GM12864 (cell line): ENCODE results near the gene BAD.

ENCODE experiments used
- DNase-seq: peaks from one replicate; pipeline ENCODE4 v3.0.0-alpha.2; 2011; ENCODE audit warnings: low read depth
- H3K4me3 ChIP-seq: 2 replicates; pipeline ENCODE4 v1.5.1; 2011; ENCODE audit warnings: mild to moderate bottlenecking, low read depth, low read length, control low read depth
- TF ChIP-seq, protein P1 (sequence below): IDR thresholded peaks from 2 replicates; pipeline ENCODE4 v1.5.1; 2011; ENCODE audit warnings: low read depth, mild to moderate bottlenecking, moderate library complexity, low read length, control low read depth, inconsistent platforms; ENCODE audit errors: missing control alignments

Gene BAD

DNA sequence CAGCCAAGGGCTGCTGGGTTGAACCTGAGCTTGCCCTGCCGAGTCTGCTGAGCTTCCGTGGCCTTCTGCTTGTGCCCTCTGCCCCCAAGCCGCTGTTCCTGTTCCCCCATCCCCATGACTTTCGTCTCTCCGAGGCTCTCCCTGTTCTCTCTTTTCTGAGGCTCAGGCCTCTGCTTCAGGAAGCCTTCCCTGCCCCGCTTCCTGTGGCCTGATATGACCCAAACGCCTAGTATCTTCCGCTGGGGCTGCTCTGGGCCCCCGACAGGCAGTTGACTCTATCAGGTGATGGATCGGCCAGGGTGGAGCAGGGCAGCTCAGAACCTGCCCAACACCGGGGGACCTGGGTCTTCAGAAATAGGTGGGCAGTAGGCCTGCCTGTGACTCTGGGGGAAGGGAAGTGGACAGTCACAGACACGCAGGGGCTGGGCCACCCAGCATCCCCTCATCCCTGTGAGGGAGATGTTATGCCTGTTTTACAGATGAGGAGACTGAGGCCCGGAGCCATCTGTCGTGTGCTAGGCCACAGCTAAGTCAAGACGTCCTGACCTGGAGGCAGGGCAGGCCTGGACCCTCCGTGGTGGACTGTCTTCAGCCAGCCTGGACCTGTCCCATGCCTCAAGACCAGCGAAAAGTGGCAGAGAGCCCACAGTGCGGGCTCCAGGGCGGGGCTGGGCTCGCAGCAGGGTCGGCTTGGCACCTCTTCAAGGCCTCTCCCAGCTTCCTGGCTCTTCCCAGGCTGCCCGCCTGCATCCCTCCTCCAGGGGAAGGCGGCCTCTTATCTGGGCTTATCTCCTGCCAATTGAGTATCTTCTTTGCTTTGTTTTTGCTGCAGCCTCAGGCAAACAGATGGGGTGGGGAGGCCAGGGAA, 16.2 kb downstream of the BAD start:
- TF ChIP-seq, protein P1, sequence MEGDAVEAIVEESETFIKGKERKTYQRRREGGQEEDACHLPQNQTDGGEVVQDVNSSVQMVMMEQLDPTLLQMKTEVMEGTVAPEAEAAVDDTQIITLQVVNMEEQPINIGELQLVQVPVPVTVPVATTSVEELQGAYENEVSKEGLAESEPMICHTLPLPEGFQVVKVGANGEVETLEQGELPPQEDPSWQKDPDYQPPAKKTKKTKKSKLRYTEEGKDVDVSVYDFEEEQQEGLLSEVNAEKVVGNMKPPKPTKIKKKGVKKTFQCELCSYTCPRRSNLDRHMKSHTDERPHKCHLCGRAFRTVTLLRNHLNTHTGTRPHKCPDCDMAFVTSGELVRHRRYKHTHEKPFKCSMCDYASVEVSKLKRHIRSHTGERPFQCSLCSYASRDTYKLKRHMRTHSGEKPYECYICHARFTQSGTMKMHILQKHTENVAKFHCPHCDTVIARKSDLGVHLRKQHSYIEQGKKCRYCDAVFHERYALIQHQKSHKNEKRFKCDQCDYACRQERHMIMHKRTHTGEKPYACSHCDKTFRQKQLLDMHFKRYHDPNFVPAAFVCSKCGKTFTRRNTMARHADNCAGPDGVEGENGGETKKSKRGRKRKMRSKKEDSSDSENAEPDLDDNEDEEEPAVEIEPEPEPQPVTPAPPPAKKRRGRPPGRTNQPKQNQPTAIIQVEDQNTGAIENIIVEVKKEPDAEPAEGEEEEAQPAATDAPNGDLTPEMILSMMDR, result no peak
- peak overlapping the region; percentile 87 for H3K4me3 ChIP-seq
- no peak for DNase-seq

DNA sequence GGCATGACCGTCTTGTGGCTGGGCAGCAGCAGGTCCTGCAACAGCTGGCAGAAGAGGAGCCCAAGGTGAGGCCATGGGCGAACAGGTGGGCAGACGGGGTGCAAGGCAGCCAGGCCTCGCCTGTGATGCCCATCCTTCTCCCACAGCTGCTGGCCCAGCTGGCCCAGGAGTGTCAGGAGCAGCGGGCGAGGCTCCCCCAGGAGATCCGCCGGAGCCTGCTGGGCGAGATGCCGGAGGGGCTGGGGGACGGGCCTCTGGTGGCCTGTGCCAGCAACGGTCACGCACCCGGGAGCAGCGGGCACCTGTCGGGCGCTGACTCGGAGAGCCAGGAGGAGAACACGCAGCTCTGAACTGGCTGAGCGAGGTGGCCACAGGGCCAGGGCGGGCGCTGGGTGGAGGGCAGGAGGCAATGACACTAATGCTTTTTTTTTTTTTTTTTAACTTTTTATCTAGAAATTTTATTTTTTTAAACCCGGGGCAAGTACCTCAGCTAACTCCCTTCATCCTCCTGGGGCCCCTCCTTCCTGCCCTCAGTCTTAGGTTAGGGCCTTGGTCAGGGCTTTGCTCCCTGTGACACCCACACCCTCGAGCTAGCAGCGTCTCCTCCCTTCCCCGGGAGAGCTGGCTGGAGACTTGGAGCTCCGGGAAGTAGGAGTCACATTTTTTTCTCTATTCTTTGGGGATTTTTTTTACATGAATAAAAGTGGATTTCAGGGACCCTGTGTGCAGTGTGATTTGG, 17.1 kb downstream of the BAD start:
- TF ChIP-seq, protein P1, result no peak
- no peak overlapping the region for H3K4me3 ChIP-seq
- DNase-seq, result no peak

DNA sequence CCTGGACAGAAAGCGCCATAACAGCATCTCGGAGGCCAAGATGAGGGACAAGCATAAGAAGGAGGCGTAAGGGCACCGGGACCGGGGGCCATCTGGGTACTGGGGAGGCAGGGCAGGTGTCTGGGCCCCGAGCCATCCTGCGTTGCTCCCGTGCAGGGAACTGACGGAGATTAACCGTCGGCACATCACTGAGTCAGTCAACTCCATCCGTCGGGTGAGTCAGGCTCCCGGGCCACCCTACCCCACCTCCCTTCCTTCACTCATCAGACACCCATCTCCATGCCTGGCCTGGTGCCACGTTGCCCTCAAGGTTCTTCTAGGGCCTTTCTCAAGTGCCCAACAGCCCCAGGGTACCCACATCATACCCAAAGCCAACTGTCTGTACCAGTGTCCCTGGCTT, 18.1 kb downstream of the BAD start:
- TF ChIP-seq, protein P1, result no peak
- no peak overlapping the region for H3K4me3 ChIP-seq
- no peak for DNase-seq

DNA sequence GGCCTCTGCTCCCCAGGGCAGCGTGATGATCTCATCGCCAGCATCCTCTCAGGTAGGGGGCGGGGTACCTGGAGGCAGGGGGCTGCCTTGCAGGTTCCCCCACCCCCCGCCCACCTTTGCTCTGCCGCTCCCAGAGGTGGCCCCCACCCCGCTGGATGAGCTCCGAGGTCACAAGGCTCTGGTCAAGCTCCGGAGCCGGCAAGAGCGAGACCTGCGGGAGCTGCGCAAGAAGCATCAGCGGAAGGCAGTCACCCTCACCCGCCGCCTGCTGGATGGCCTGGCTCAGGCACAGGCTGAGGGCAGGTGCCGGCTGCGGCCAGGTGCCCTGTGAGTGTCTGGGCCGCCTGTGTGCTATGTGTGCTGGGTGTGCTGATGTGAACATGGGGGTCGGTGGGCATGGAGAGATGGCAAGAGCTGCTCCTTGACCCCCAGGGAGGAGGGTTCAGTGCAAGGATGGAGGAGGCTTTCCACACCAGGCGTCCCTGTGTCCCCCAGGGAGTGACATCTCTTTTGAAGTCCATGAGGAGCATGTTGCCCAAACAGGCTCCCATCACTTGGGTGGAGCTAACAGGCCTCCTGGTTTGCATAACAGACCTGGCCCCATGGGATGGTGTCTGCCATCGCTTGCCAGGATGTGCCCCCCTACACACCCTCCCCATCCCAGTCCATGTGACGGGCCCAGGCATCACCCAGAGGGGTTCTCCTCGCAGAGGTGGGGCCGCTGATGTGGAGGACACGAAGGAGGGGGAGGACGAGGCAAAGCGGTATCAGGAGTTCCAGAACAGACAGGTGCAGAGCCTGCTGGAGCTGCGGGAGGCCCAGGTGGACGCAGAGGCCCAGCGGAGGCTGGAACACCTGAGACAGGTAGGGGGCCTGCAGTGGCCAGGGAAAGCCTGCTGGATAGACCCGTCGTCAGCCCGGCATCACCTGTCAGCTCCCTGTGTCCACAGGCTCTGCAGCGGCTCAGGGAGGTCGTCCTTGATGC, 19.0 kb downstream of the BAD start:
- no peak overlapping the region for H3K4me3 ChIP-seq
- TF ChIP-seq, protein P1, result no peak
- DNase-seq, result no peak

- TF ChIP-seq, protein P1, result no peak
- H3K4me3 ChIP-seq, result no peak overlapping the region
- no peak for DNase-seq
These were observed 20.1 kb downstream of the BAD start for GRCh38 chr11:64264371-64264852.

DNA sequence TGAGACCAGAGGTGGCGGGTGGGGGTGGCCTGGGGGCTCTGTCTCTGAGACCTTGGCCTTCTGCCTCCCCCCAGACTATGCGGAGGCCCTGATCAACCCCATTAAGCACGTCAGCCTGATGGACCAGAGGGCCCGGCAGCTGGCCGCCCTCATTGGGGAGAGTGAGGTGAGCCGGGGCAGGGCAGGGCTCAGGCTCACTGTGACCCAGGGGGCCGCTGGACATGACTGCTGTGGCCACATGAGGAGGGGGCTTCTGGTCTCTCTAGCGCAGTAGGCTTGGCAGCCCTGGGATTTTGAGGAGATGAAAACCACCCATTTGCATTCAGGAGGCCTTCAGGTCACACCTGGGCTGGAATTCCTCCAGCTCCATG, 20.5 kb downstream of the BAD start:
- DNase-seq, result no peak
- H3K4me3 ChIP-seq, result no peak overlapping the region
- TF ChIP-seq, protein P1, result no peak
